Activated CD4-positive, alpha-beta T cell treated with anti-CD3 and anti-CD28 coated beads for 36 hours (primary cell): Measurements from ENCODE around the gene DUSP19. TPM values are rescaled to one million over a fixed set of nuclear protein-coding genes. Genes with fewer than 3 reads are reported as not detected.
"Not testable (repeated sequence)": the region's sequence is repeated elsewhere in the genome, so short reads cannot be mapped to it uniquely, and the experiment has no call there.

Experiments used
- ATAC-seq: fragments of 200-7000 bp; cut with Tn5 transposase; one replicate; pipeline ENCODE4 v1.10.0; 2021; ENCODE audit warnings: mild to moderate bottlenecking, moderate library complexity
- CTCF ChIA-PET: fragments of 350-600 bp; sonication (Branson Sonifier 250); formaldehyde crosslinking; loops from one replicate; lab custom pipeline; 2021; ENCODE audit warnings: antibody characterized with exemption; lab: Charles Lee
- POLR2A ChIA-PET: fragments of 350-600 bp; sonication (Branson Sonifier 250); formaldehyde crosslinking; loops from one replicate; lab custom pipeline; 2021; ENCODE audit warnings: antibody characterized with exemption, inconsistent platforms; lab: Charles Lee
- DNase-seq: peaks from one replicate; pipeline ENCODE4 v3.0.0-alpha.2; 2020
- H3K27ac Mint-ChIP-seq: one replicate; pipeline ENCODE4 v1.8.0; 2021; ENCODE audit warnings: mixed read lengths
- H3K27me3 Mint-ChIP-seq: one replicate; pipeline ENCODE4 v1.8.0; 2021; ENCODE audit warnings: mixed read lengths
- H3K36me3 Mint-ChIP-seq: one replicate; pipeline ENCODE4 v1.8.0; 2021; ENCODE audit warnings: low read depth, mixed read lengths
- H3K4me1 Mint-ChIP-seq: one replicate; pipeline ENCODE4 v1.8.0; 2021; ENCODE audit warnings: mixed read lengths
- H3K4me3 Mint-ChIP-seq: one replicate; pipeline ENCODE4 v1.8.0; 2021; ENCODE audit warnings: mild to moderate bottlenecking, moderate library complexity, mixed read lengths
- H3K9me3 Mint-ChIP-seq: one replicate; pipeline ENCODE4 v1.8.0; 2021; ENCODE audit warnings: low read depth, mixed read lengths
- intact Hi-C, 2 experiments: fragments of 100-400 bp; cut with DNase I in 1 of 2; cut with micrococcal nuclease in 1 of 2; formaldehyde crosslinking; loops; one replicate each; pipeline versions ENCODE4 v1.14.2 to v1.15.1; 2022 to 2024; cut with DNase I, micrococcal nuclease
- total RNA-seq, 2 experiments: library from RNA; stranded (reverse); gene quantifications; one replicate each; pipeline ENCODE4 v1.2.3, GENCODE V29; 2021

The DUSP19 gene
- total RNA-seq, 2 experiments from 2014 or later: 4.0 to 4.2 TPM

- intact Hi-C loops: loop anchor here (1.0 to 10.0 kb wide), 7 partner anchors 18 to 1244 kb away; partner anchors contain the start of genes DNAJC10 (in 2 of the 2), DUSP19 (in 2 of the 2), ITPRID2 (in 1 of the 2) and NUP35 (in 1 of the 2)
- ChIA-PET CTCF (interaction anchor here (1.1 to 1.2 kb wide), 2 partner anchors 13 to 40 kb away, joined by 4 to 5 read pairs; partner anchors contain the start of gene DUSP19), POLR2A (no interaction called here)
- H3K4me3 Mint-ChIP-seq: peak within 1 kb of the TSS; percentile 76
- H3K27ac Mint-ChIP-seq: peak within 1 kb of the TSS; percentile 63
- H3K36me3 Mint-ChIP-seq: no peaks in the 10 kb centered on the region
- no peaks in the 10 kb centered on the region for H3K9me3 Mint-ChIP-seq
- peaks cover 42% of the 10 kb centered on the region for H3K27me3 Mint-ChIP-seq
- ATAC-seq (peak; percentile 90), DNase-seq (peak; percentile 94)
- H3K4me1 Mint-ChIP-seq: peaks cover 26% of the 10 kb centered on the region
Measured at GRCh38 chr2:183038341-183039300, 39.9 kb upstream of the DUSP19 start, which contains the start of gene NCKAP1. NCKAP1 (minus strand) TSS chr2:183038457; CDS start chr2:183038099, 358 bp downstream.

- peaks cover 43% of the 10 kb centered on the region for H3K27me3 Mint-ChIP-seq
Measured at GRCh38 chr2:183040604-183041003, 37.9 kb upstream of the DUSP19 start.

GRCh38 chr2:183043580-183043979, 35.0 kb upstream of the DUSP19 start:
- H3K27me3 Mint-ChIP-seq: peaks cover 42% of the 10 kb centered on the region
- CTCF ChIA-PET, H3K36me3 Mint-ChIP-seq, H3K4me1 Mint-ChIP-seq, ATAC-seq, H3K4me3 Mint-ChIP-seq, H3K9me3 Mint-ChIP-seq, DNase-seq, intact Hi-C loops, POLR2A ChIA-PET, H3K27ac Mint-ChIP-seq: not testable (repeated sequence)

More at GRCh38 chr2:183040604-183041003, 37.9 kb upstream of the DUSP19 start:
- Mint-ChIP-seq H3K27ac (no peak overlapping the region), H3K9me3 (no peaks in the 10 kb centered on the region), H3K4me3 (no peak overlapping the region), H3K36me3 (no peaks in the 10 kb centered on the region), H3K4me1 (peaks cover 21% of the 10 kb centered on the region)
- DNase-seq (no peak), ATAC-seq (no peak)
- POLR2A ChIA-PET: no interaction called here
- intact Hi-C loops: no loop called here
- CTCF ChIA-PET: interaction anchor here (0.7 to 1.5 kb wide), 4 partner anchors 19 to 611 kb away, joined by 3 to 6 read pairs (median 4); no protein-coding TSS in a partner anchor

GRCh38 chr2:183047486-183048125, 30.9 kb upstream of the DUSP19 start:
- ATAC-seq, H3K9me3 Mint-ChIP-seq, H3K36me3 Mint-ChIP-seq, POLR2A ChIA-PET, DNase-seq, CTCF ChIA-PET, H3K4me3 Mint-ChIP-seq, intact Hi-C loops, H3K27ac Mint-ChIP-seq, H3K4me1 Mint-ChIP-seq: not testable (repeated sequence)
- peaks cover 29% of the 10 kb centered on the region for H3K27me3 Mint-ChIP-seq

- Mint-ChIP-seq H3K9me3 (no peaks in the 10 kb centered on the region), H3K27ac (no peak overlapping the region), H3K4me1 (no peaks in the 10 kb centered on the region), H3K4me3 (no peak overlapping the region), H3K27me3 (peaks cover 30% of the 10 kb centered on the region), H3K36me3 (no peaks in the 10 kb centered on the region)
- ChIA-PET CTCF (no interaction called here), POLR2A (no interaction called here)
- intact Hi-C loops: no loop called here
- ATAC-seq (no peak), DNase-seq (no peak)
Measured at GRCh38 chr2:183049420-183049819, 29.1 kb upstream of the DUSP19 start.

- DNase-seq (no peak), ATAC-seq (no peak)
- ChIA-PET POLR2A (no interaction called here), CTCF (interaction anchor here (0.9 kb wide), 1 partner anchor 78 kb away, joined by 3 read pairs; no protein-coding TSS in a partner anchor)
- Mint-ChIP-seq H3K4me1 (peaks cover 6% of the 10 kb centered on the region), H3K4me3 (no peak overlapping the region), H3K9me3 (no peaks in the 10 kb centered on the region), H3K27me3 (peaks cover 22% of the 10 kb centered on the region), H3K27ac (no peak overlapping the region), H3K36me3 (no peaks in the 10 kb centered on the region)
- intact Hi-C loops: loop anchor here in 1 of 2 experiments (2.0 kb wide), 1 partner anchor 19 kb away; the partner anchor contains the start of gene NCKAP1
Measured at GRCh38 chr2:183057333-183057985, 21.1 kb upstream of the DUSP19 start.

- Mint-ChIP-seq H3K36me3 (no peaks in the 10 kb centered on the region), H3K27ac (no peak overlapping the region), H3K4me1 (peaks cover 6% of the 10 kb centered on the region), H3K9me3 (no peaks in the 10 kb centered on the region), H3K4me3 (no peak overlapping the region), H3K27me3 (peaks cover 18% of the 10 kb centered on the region)
- ChIA-PET CTCF (interaction anchor here (0.5 kb wide), 1 partner anchor 18 kb away, joined by 6 read pairs; no protein-coding TSS in a partner anchor), POLR2A (no interaction called here)
- ATAC-seq (peak; percentile 65), DNase-seq (no peak)
- intact Hi-C loops: no loop called here
Measured at GRCh38 chr2:183059561-183059960, 19.0 kb upstream of the DUSP19 start.

GRCh38 chr2:183060571-183061231, 17.8 kb upstream of the DUSP19 start:
- no peak overlapping the region for H3K27ac Mint-ChIP-seq
- ChIA-PET CTCF (interaction anchor here (0.7 kb wide), 1 partner anchor 60 kb away, joined by 3 read pairs; no protein-coding TSS in a partner anchor), POLR2A (no interaction called here)
- intact Hi-C loops: no loop called here
- no peaks in the 10 kb centered on the region for H3K9me3 Mint-ChIP-seq
- no peaks in the 10 kb centered on the region for H3K36me3 Mint-ChIP-seq
- DNase-seq (no peak), ATAC-seq (no peak)
- H3K4me1 Mint-ChIP-seq: peaks cover 6% of the 10 kb centered on the region
- H3K4me3 Mint-ChIP-seq: no peak overlapping the region
- H3K27me3 Mint-ChIP-seq: peaks cover 17% of the 10 kb centered on the region

- Mint-ChIP-seq H3K27me3 (peaks cover 22% of the 10 kb centered on the region), H3K4me1 (peaks cover 6% of the 10 kb centered on the region), H3K36me3 (no peaks in the 10 kb centered on the region), H3K27ac (no peak overlapping the region), H3K4me3 (no peak overlapping the region), H3K9me3 (no peaks in the 10 kb centered on the region)
- ChIA-PET CTCF (no interaction called here), POLR2A (interaction anchor here (0.6 kb wide), 1 partner anchor 49 kb away, joined by 3 read pairs; no protein-coding TSS in a partner anchor)
- DNase-seq (no peak), ATAC-seq (no peak)
- intact Hi-C loops: no loop called here
Measured at GRCh38 chr2:183063083-183063482, 15.5 kb upstream of the DUSP19 start.

- ATAC-seq: no peak
- ChIA-PET POLR2A (no interaction called here), CTCF (interaction anchor here (2.0 kb wide), 1 partner anchor 10 kb away, joined by 5 read pairs; the partner anchor contains the start of gene DUSP19)
- Mint-ChIP-seq H3K9me3 (no peaks in the 10 kb centered on the region), H3K27ac (no peak overlapping the region), H3K27me3 (peaks cover 17% of the 10 kb centered on the region), H3K4me1 (no peaks in the 10 kb centered on the region), H3K4me3 (no peak overlapping the region), H3K36me3 (no peaks in the 10 kb centered on the region)
- intact Hi-C loops: no loop called here
- DNase-seq: no peak
Measured at GRCh38 chr2:183068561-183068960, 10.0 kb upstream of the DUSP19 start.
